Activated T-helper 1 cell treated with anti-CD3 and anti-CD28 coated beads, Interleukin-12 subunit alpha, Interleukin-12 subunit beta, Interleukin-2, Interleukin-4 antibody, amounts not matched to agents 30 ng/mL and 10 ng/mL and 1 ng/mL, durations not matched to agents 14 hours and 24 hours and 36 hours (primary cell): ENCODE measurements around the gene SMG6. TPM values are rescaled to one million over a fixed set of nuclear protein-coding genes. Genes with fewer than 3 reads are reported as not detected.
A peak's percentile ranks its signal among the peaks of the same experiment; 100 is the strongest.

Experiments
- DNase-seq: peaks from one replicate; pipeline ENCODE4 v3.0.0; 2021; ENCODE audit warnings: low spot score
- H3K27ac Mint-ChIP-seq: one replicate; pipeline ENCODE4 v1.8.0; 2021; ENCODE audit warnings: mild to moderate bottlenecking, mixed read lengths
- H3K27me3 Mint-ChIP-seq: one replicate; pipeline ENCODE4 v1.8.0; 2022; ENCODE audit warnings: mild to moderate bottlenecking, moderate library complexity, mixed read lengths; ENCODE audit not compliant: insufficient read depth
- H3K36me3 Mint-ChIP-seq: one replicate; pipeline ENCODE4 v1.8.0; 2021; ENCODE audit warnings: low read depth, mixed read lengths
- H3K4me1 Mint-ChIP-seq: one replicate; pipeline ENCODE4 v1.8.0; 2021; ENCODE audit warnings: low read depth, mixed read lengths
- H3K4me3 Mint-ChIP-seq: one replicate; pipeline ENCODE4 v1.8.0; 2021; ENCODE audit warnings: mild to moderate bottlenecking, moderate library complexity, mixed read lengths
- H3K9me3 Mint-ChIP-seq: one replicate; pipeline ENCODE4 v1.8.0; 2021; ENCODE audit warnings: mixed read lengths
- intact Hi-C: fragments of 100-400 bp; cut with micrococcal nuclease; formaldehyde crosslinking; loops from one replicate; pipeline ENCODE4 v1.15.1; 2024
- total RNA-seq: library from RNA; stranded (reverse); gene quantifications from 2 replicates; pipeline ENCODE4 v1.2.3, GENCODE V29; 2022

The SMG6 gene
- total RNA-seq, 1 donor from 2014 or later, result 39.5 TPM

DNA sequence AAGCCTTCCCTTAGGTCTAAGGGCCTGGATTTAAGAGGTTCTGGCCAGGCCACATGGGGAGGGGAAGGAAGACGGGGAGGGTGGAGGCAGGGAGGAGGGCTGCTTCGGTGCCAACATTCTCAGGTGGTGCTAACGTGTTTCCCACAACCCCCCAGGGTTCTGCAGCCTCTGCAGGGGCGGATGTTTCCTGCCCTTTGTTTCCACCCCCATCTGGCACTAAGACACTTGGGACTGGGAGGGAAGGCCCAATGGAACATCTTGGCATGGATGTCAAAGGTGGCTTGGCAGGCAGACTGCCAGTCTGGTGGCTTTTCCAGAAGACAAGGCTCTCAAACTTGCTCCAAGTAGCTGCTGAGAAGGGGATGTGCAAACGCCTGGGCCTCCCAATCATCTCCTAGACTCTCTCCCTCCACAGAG is 236.0 kb downstream of the SMG6 start:
- DNase-seq, result no peak
- no peak overlapping the region for H3K4me3 Mint-ChIP-seq
- no peaks in the 10 kb centered on the region for H3K9me3 Mint-ChIP-seq
- intact Hi-C loops, result no loop called here
- peaks cover 73% of the 10 kb centered on the region for H3K4me1 Mint-ChIP-seq
- H3K36me3 Mint-ChIP-seq, result peaks cover 50% of the 10 kb centered on the region
- peak overlapping the region; percentile 9 for H3K27ac Mint-ChIP-seq
- H3K27me3 Mint-ChIP-seq, result no peaks in the 10 kb centered on the region

DNA sequence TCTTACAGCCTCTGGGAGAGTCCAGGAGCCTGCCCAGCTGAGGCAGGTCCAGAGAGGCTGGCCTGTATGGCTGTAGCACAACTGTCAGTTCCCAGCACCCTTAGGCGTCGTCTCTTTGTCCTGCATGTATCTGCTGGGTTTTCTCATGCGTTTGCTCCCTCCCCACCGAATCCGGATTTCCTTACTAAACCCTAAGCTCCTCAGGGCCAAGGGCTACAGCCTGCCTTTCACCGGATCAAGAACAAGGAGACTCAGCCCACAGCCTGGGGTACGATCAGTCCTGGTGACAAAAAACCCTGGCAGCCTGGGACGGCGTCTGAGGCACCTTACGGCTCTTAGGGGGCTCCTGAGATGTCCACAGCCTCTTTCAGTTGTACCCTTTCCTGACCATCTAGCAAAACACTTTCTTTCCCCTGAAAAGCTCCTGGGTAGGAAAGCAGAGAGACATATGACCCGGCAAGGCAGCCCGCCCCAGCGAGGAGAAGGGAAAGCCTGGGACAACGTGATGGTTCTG is 236.5 kb downstream of the SMG6 start:
- DNase-seq, result no peak
- Mint-ChIP-seq H3K27me3 (no peaks in the 10 kb centered on the region), H3K36me3 (peaks cover 50% of the 10 kb centered on the region), H3K4me3 (no peak overlapping the region), H3K27ac (no peak overlapping the region), H3K4me1 (peaks cover 76% of the 10 kb centered on the region), H3K9me3 (no peaks in the 10 kb centered on the region)
- intact Hi-C loops, result no loop called here

DNA sequence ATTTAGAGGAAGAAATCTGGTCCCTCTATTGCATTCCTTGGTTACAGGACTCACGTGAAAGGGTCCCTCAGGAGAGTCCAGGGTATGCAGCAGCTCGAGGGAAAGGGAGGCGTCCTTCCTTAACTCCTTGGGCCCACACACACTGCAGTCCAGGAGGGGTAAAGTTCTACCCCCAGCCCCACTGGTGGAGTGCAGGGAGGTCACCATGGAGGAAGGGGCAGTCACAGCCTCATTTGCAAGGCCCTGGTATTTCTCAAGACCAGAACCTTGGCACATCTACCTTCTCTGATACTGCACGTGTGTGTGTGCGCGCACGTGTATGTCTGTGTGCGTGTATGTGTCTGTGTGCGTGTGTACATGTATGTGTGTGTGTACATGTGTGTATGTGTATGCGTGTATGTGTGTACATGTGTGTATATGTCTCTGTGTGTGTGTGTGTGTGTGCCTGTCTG is 237.6 kb downstream of the SMG6 start:
- peak overlapping the region; percentile 70 for H3K27ac Mint-ChIP-seq
- H3K27me3 Mint-ChIP-seq, result no peaks in the 10 kb centered on the region
- H3K4me1 Mint-ChIP-seq, result peaks cover 75% of the 10 kb centered on the region
- intact Hi-C loops, result no loop called here
- peaks cover 49% of the 10 kb centered on the region for H3K36me3 Mint-ChIP-seq
- H3K4me3 Mint-ChIP-seq, result no peak overlapping the region
- H3K9me3 Mint-ChIP-seq, result no peaks in the 10 kb centered on the region
- DNase-seq, result no peak

DNA sequence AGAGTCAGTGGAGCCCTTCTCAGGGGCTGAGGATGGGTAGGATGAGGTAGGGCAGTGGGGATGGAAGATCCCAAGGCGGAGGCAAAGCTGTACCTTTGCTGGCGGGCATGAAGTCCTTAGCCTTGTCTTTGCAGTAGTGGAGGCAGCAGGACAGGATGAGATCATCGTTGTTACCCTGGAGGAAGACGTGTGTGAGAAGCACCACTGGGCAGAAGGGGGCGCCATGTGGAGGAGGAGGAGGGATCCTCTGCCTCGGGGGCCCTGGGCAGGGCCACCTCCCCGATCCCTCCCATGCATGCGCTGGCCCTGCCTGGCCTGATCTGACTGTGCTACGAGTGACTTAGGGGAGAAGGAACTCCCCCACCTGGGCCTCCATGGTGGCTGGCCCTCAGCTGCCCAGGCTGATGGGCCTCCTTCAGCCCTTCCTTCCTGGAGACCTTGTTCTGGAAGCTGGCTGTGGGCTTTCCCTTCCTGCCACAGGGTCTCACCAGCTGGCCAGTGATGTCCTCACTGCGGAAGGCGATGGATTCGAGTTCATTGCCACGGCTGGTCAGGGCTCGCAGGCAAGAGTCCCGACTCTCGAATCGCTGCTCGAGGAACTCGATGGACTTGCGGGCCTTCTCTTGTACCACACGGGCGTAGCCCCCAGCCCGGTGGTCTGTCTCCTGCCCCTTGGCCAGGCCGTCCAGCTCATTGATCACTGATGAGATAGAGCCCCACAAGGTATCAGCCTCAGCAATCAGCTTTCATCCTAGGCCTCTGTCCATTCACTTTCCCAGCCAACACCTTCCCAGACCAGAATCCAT is 238.4 kb downstream of the SMG6 start:
- Mint-ChIP-seq H3K4me3 (no peak overlapping the region), H3K4me1 (peaks cover 73% of the 10 kb centered on the region), H3K36me3 (peaks cover 49% of the 10 kb centered on the region), H3K27ac (peak overlapping the region; percentile 86), H3K9me3 (no peaks in the 10 kb centered on the region), H3K27me3 (no peaks in the 10 kb centered on the region)
- intact Hi-C loops, result no loop called here
- peak; percentile 55 for DNase-seq

DNA sequence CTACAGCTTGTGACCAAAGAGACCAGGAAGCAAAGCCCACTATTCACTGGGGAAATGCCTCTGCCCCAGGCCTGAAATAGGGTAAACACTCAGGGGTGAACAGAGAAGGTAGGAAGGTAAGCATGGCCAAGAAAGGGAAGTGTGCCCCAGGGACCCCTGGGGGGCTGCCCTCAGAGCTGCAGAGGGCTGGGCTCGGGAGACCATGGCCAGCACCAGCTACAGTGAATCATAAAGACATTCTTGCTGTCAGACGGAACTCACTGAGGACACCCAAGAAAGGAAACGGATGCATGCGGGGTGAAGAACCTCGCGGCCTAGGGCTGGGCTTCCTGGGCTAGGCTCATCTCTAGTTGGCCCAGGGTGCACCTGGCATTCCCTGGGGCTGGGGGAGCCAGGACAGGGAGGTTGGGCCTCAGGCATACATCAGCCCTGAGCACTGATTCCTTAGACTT is 239.0 kb downstream of the SMG6 start:
- H3K27me3 Mint-ChIP-seq, result no peaks in the 10 kb centered on the region

DNA sequence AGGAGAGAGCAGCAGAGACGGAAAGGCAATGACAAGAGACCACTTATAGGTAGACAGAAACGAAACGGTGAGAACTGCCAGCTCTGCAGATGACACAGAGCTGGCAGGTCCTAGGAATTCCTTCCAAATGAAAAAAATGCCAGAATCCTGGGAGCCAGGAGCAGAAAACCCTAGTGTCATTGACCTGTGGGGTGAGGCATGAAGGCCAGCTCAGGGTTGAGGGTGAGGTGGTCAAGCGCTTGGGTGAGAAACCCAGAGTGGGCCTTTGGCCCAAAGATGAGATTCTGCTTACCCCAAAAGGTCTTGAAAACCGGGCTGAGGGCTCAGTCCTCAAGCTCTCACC is 239.5 kb downstream of the SMG6 start:
- intact Hi-C loops, result no loop called here
- H3K27ac Mint-ChIP-seq, result peak overlapping the region; percentile 86
- H3K27me3 Mint-ChIP-seq, result no peaks in the 10 kb centered on the region
- no peaks in the 10 kb centered on the region for H3K9me3 Mint-ChIP-seq
- DNase-seq, result no peak
- peaks cover 72% of the 10 kb centered on the region for H3K4me1 Mint-ChIP-seq
- peaks cover 53% of the 10 kb centered on the region for H3K36me3 Mint-ChIP-seq
- H3K4me3 Mint-ChIP-seq, result no peak overlapping the region

More for the DNA sequence above, 239.0 kb downstream of the SMG6 start:
- no peak for DNase-seq
- peak overlapping the region; percentile 86 for H3K27ac Mint-ChIP-seq
- peaks cover 72% of the 10 kb centered on the region for H3K4me1 Mint-ChIP-seq
- intact Hi-C loops, result no loop called here
- peaks cover 49% of the 10 kb centered on the region for H3K36me3 Mint-ChIP-seq
- no peak overlapping the region for H3K4me3 Mint-ChIP-seq
- no peaks in the 10 kb centered on the region for H3K9me3 Mint-ChIP-seq

DNA sequence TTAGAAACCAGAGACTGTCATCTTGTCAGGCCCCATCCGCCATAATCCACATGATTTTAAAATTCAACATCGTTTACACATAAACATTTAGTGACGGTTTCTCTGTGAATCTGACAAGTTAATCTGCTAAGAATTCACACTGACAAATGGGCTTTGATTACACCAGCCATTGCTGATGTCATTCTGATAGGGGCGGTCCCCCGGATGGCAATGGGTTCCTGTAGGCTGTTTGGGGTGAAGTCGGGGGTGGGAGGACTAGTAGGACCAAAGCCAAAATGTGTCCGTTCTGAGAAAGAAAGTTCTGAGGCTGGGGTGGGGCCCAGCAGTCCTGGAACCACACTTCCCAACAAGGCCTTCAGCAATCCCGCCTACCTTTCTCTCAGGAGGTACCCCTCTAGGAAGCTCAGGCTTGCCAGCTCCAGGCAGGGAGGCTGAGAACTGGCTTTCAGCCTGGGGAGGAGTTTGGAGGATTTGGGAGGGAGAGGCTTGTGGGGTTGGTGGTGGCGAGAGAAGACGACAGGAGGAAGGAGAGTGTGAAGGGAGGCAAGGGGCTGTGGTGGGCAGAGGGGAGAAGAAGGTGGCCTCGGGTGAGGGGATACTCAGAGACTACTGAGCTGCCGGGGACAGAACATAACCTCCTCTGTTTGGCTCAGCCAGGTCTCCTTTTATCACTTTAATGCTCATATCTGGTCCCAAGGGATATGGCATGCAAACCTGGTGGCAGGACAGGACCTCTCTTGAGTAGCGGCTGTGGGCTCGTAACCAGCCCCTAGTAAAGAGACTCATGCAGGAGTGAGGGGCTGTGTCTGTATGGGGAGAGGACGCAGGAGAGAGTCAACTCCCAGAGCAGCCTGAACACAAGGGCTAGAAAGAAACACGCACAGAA is 240.1 kb downstream of the SMG6 start:
- Mint-ChIP-seq H3K4me1 (peaks cover 66% of the 10 kb centered on the region), H3K4me3 (no peak overlapping the region), H3K9me3 (no peaks in the 10 kb centered on the region), H3K36me3 (peaks cover 47% of the 10 kb centered on the region), H3K27me3 (no peaks in the 10 kb centered on the region), H3K27ac (peak overlapping the region; percentile 79)
- no peak for DNase-seq
- intact Hi-C loops, result no loop called here

DNA sequence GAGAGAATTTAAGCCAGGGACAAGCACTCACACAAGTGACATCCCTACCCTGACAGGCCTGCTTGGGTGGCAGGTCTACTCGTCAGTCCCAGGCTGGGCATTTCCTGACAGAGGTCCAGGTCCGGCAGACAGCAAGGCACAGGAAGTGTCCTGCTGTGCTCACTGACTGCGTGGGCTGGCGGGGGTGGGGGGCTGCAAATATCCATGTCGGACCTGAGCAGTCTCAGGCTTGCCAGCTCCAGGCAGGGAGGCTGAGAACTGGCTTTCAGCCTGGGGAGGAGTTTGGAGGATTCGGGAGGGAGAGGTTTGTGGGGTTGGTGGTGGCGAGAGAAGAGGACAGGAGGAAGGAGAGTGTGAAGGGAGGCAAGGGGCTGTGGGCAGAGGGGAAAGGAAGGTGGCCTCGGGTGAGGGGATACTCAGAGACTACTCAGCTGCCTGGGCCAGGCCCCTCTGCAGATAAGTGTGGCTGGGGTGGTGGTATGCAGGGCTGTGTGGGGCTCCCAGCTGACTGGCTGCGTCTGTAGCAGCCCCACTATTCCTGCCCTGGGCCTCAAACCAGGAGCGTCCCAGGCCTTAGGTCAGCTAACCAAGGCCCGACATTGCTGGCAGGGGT is 240.9 kb downstream of the SMG6 start:
- Mint-ChIP-seq H3K9me3 (no peaks in the 10 kb centered on the region), H3K4me1 (peaks cover 59% of the 10 kb centered on the region), H3K27me3 (no peaks in the 10 kb centered on the region), H3K36me3 (peaks cover 48% of the 10 kb centered on the region), H3K4me3 (no peak overlapping the region), H3K27ac (peak overlapping the region; percentile 79)
- intact Hi-C loops, result no loop called here
- DNase-seq, result no peak

DNA sequence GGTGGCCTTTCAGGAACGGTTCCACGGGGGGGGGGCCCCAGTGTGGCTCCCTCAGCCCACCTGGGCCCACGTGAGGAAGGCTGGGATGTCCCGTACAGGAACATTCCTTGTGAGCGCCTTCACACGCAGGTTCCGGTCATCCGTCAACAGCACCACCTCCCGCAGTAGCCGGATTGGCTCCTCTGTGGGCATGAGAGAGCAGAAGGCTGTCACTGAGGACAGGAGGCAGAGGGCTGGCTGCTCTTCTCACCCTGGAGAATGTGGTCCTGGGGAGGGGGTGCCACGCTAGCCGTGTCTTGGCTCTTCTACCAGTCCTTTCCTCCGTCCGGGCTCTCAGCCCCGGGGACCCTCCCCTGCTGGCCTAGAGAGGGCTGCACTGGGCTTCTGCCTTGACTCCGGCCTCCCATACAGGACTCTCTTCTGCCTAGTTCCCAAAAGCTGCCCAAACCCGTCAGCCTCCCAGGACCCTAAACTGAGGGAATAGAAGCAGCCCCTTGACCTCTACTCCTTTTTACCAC is 242.1 kb downstream of the SMG6 start:
- intact Hi-C loops, result no loop called here
- peak overlapping the region; percentile 56 for H3K27ac Mint-ChIP-seq
- DNase-seq, result no peak
- H3K4me3 Mint-ChIP-seq, result no peak overlapping the region
- H3K4me1 Mint-ChIP-seq, result peaks cover 59% of the 10 kb centered on the region
- H3K9me3 Mint-ChIP-seq, result no peaks in the 10 kb centered on the region
- no peaks in the 10 kb centered on the region for H3K27me3 Mint-ChIP-seq
- peaks cover 45% of the 10 kb centered on the region for H3K36me3 Mint-ChIP-seq

DNA sequence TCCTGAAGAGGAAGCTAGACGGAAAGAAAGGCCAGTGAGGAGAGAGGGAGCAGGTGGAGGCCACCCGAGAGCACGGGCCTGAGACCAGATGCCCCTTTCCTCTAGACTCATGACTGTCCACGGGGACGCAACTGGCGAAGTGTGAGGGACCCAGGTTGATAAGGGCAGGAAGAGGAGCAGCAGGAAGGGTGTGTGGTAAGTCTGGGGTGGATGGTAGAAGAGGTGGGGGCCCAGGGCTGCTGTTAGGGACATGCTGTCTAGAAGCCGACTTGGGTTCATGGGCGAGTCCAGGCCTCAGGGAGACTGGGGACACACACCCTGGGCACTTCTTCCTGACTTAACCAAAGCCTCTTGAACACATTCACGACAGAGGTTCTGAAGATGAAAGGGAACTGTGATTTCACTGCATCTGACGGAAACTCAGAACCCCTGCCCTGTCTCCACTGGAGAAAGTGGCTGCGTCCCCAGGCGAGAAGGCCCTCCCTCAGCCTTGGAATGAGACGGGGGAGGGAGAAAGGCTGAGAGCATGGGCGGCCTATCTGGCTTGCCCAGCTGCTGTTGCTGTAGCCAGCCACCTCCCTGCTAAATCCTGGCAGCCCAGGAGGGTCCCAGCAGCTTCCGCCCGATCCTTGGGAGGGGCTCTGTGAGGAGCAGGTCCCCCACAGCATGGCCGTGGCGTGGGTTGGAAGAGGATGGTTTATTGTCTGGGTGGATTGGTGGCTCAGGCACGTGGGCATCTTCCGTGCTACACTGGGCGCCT is 242.7 kb downstream of the SMG6 start:
- Mint-ChIP-seq H3K36me3 (peaks cover 45% of the 10 kb centered on the region), H3K4me3 (peak overlapping the region; percentile 81), H3K27me3 (no peaks in the 10 kb centered on the region), H3K4me1 (peaks cover 53% of the 10 kb centered on the region), H3K9me3 (no peaks in the 10 kb centered on the region), H3K27ac (peak overlapping the region; percentile 71)
- DNase-seq, result no peak
- intact Hi-C loops, result no loop called here

DNA sequence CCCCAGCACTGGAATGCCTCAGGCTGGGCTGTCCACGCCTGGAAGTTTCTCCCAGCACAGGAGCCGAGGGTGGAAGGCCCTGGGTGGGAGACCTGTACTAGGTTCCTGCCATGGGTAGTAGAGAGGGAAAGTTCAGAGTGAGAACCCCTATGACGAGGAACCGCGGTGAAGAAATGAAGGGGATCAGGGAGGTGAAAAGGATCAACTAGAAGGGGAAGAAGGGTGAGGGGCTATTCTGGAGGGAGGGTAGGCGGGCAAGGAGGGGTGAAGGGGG is 243.3 kb downstream of the SMG6 start:
- intact Hi-C loops, result no loop called here
- Mint-ChIP-seq H3K4me3 (peak overlapping the region; percentile 81), H3K27ac (peak overlapping the region; percentile 71), H3K36me3 (peaks cover 43% of the 10 kb centered on the region), H3K27me3 (no peaks in the 10 kb centered on the region), H3K4me1 (peaks cover 49% of the 10 kb centered on the region), H3K9me3 (no peaks in the 10 kb centered on the region)
- no peak for DNase-seq
